Kidney (tissue), 14 donors: ENCODE results near the gene TTBK2. TPM values are rescaled to one million over a fixed set of nuclear protein-coding genes. Genes with fewer than 3 reads are reported as not detected.
A peak's percentile ranks its signal among the peaks of the same experiment; 100 is the strongest.

Source experiments
- DNase-seq, 5 donors: peaks; one replicate each; pipeline ENCODE4 v3.0.0-alpha.2; 2013 to 2020
- FAIRE-seq: peaks from 2 replicates; lab custom pipeline; 2012; peaks lifted over from hg19 to GRCh38; lab: Jason Lieb, UNC
- H3K27ac ChIP-seq, 2 donors: one replicate each; pipeline ENCODE4 v1.7.0; 2013; ENCODE audit warnings: low read depth in 2 of 2, low read length in 2 of 2, inconsistent platforms in 1 of 2
- H3K27me3 ChIP-seq: one replicate; pipeline ENCODE4 v1.7.1; 2013; ENCODE audit warnings: low read length, inconsistent platforms; ENCODE audit not compliant: control insufficient read depth, insufficient read depth
- H3K36me3 ChIP-seq, 3 donors: one replicate each; pipeline versions ENCODE4 v1.7.0 to v1.7.1; 2013; ENCODE audit warnings: low read length in 3 of 3, control low read depth in 1 of 3, inconsistent platforms in 1 of 3; ENCODE audit not compliant: insufficient read depth in 3 of 3, control insufficient read depth in 2 of 3
- H3K4me1 ChIP-seq, 3 donors: one replicate each; pipeline versions ENCODE4 v1.7.0 to v1.7.1; 2013; ENCODE audit warnings: low read length in 3 of 3, inconsistent platforms in 1 of 3, low read depth in 1 of 3; ENCODE audit not compliant: control insufficient read depth in 2 of 3, insufficient read depth in 2 of 3
- H3K4me3 ChIP-seq, 3 donors: one replicate each; pipeline versions ENCODE4 v1.7.0 to v1.8.1; 2013; ENCODE audit warnings: low read length in 3 of 3, control low read depth in 1 of 3, inconsistent platforms in 1 of 3
- H3K9ac ChIP-seq, 3 donors: one replicate each; pipeline versions ENCODE4 v1.7.0 to v1.7.1; 2013; ENCODE audit warnings: low read length in 3 of 3, control low read depth in 1 of 3, inconsistent platforms in 1 of 3
- H3K9me3 ChIP-seq, 3 donors: one replicate each; pipeline versions ENCODE4 v1.7.0 to v1.7.1; 2013; ENCODE audit warnings: low read length in 3 of 3, control low read depth in 1 of 3, inconsistent platforms in 1 of 3; ENCODE audit not compliant: control insufficient read depth in 2 of 3, insufficient read depth in 1 of 3
- CTCF ChIP-seq: IDR thresholded peaks from 3 replicates; pipeline ENCODE4 v1.5.1; 2012; ENCODE audit warnings: mild to moderate bottlenecking, moderate library complexity, borderline replicate concordance; ENCODE audit not compliant: insufficient read depth; ENCODE audit errors: extremely low read depth
- intact Hi-C: fragments of 100-400 bp; cut with DNase I; formaldehyde crosslinking; loops from one replicate; pipeline ENCODE4 v1.11.1; 2022
- polyA plus RNA-seq: library from polyadenylated mRNA; stranded (reverse); fragments of 350-450 nt; fragmentation: Illumina TruSeq; extraction: RNeasy Lipid Tissue Mini Kit (QIAGEN cat#74804); gene quantifications from one replicate; pipeline ENCODE4 v1.2.3, GENCODE V29; 2014; ENCODE audit warnings: low read depth, low replicate concordance; ENCODE audit not compliant: insufficient read depth
- total RNA-seq: library from RNA; stranded (reverse); fragmentation: NEBNext Ultra II Directional; extraction: Animal tissue kit (Norgen Biotek cat#: 25700); gene quantifications from one replicate; pipeline ENCODE4 v1.2.1, GENCODE V29; 2021
- donor health status: control.
- donor health status: control.
- donor health status: control.
- donor health status: control.
- donor health status: control.
- donor health status: DM: yes; HTN: yes; CAD: no.
- donor health status: Normal renal cell carcinoma (clear cell type).

The TTBK2 gene
- total and polyA plus RNA-seq, 2 donors from 2014 or later = 1.9 to 19.1 TPM

GRCh38 chr15:42931702-42932486 lies 11.3 kb upstream of the TTBK2 start:
- intact Hi-C loops = no loop called here
- Histone ChIP-seq H3K4me3 (no peak overlapping the region), H3K27me3 (no peaks in the 10 kb centered on the region), H3K36me3 (no peaks in the 10 kb centered on the region), H3K4me1 (no peaks in the 10 kb centered on the region), H3K9me3 (no peaks in the 10 kb centered on the region), H3K27ac (no peak overlapping the region), H3K9ac (no peak overlapping the region)
- DNase-seq (no peak), FAIRE-seq (no peak)
- TF ChIP-seq CTCF = no peak

GRCh38 chr15:42929306-42929848 lies 8.8 kb upstream of the TTBK2 start:
- H3K4me3 ChIP-seq = no peak overlapping the region
- H3K9ac ChIP-seq = no peak overlapping the region
- intact Hi-C loops = loop anchor here (10.0 kb wide), 1 partner anchor 205 kb away; no protein-coding TSS in a partner anchor
- no peak for TF ChIP-seq CTCF
- FAIRE-seq (no peak), DNase-seq (no peak)
- H3K36me3 ChIP-seq = no peaks in the 10 kb centered on the region
- no peak overlapping the region for H3K27ac ChIP-seq
- H3K27me3 ChIP-seq = no peaks in the 10 kb centered on the region
- H3K4me1 ChIP-seq = no peaks in the 10 kb centered on the region
- no peaks in the 10 kb centered on the region for H3K9me3 ChIP-seq

GRCh38 chr15:42921342-42921731 lies 759 bp upstream of the TTBK2 start:
- H3K4me3 ChIP-seq = peak overlapping the region; percentile 60 to 96 (median 93)
- H3K27me3 ChIP-seq = no peaks in the 10 kb centered on the region
- intact Hi-C loops = loop anchor here (10.0 kb wide), 1 partner anchor 197 kb away; no protein-coding TSS in a partner anchor
- TF ChIP-seq CTCF = no peak
- peaks cover 0 to 6% (median 6%) of the 10 kb centered on the region in 3 donors for H3K4me1 ChIP-seq
- FAIRE-seq (no peak), DNase-seq (peak in 3 of 5 donors; percentile 22 to 43 (median 32))
- H3K9ac ChIP-seq = peak overlapping the region; percentile 17 to 76 (median 43)
- no peak overlapping the region for H3K27ac ChIP-seq
- no peaks in the 10 kb centered on the region for H3K9me3 ChIP-seq
- no peaks in the 10 kb centered on the region for H3K36me3 ChIP-seq
